GM18520 (cell line): Measurements from ENCODE around the gene NCAM1.
A peak's percentile ranks its signal among the peaks of the same experiment; 100 is the strongest.

Experiments
- ATAC-seq: cut with Tn5 transposase; IDR thresholded peaks from one replicate; pipeline ENCODE4 v1.9.1; 2021; ENCODE audit not compliant: unreplicated experiment

Gene NCAM1

DNA sequence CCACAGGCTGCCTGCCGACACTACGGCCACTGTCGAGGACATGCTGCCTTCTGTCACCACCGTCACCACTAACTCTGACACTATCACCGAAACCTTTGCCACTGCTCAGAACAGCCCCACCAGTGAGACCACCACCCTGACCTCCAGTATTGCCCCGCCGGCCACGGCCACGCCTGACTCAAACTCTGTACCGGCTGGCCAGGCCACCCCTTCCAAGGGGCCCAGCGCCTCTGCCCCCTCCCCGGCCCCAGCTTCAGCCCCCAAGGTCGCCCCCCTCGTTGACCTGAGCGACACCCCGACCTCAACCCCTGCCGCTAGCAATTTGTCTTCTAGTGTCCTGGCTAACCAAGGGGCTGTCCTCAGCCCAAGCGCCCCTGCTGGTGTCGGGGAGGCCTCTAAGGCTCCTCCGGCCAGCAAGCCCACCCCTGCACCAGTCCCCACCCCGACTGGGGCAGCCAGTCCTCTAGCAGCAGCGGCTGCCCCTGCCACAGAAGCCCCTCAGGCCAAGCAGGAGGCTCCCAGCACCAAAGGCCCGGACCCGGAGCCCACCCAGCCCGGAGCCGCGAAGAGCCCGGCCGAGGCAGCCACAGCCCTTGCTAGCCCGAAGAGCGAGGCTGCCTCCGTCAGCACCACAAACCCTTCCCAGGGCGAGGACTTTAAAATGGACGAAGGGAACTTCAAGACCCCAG lies 311.9 kb downstream of the NCAM1 start:
- ATAC-seq, result no peak

DNA sequence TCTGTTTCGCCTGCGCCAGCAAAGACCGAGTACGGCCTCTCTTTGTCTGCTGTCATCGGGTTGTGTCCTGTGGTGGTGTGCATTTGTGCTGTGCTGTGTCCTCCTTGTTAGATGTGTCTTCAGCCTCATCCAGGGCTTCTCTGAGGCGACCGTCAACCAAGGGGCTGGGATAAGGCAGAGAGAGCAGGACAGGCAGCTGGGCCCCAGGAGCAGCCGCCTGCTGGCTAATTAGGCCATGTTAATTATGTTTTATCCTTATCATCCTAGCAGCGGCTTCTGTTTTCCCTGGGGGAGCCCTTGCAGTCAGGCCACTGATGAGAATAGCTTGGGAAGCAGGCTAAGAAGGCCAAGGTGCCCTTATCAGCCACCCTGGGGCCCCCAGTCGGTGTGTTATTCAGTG lies 312.5 kb downstream of the NCAM1 start:
- no peak for ATAC-seq

DNA sequence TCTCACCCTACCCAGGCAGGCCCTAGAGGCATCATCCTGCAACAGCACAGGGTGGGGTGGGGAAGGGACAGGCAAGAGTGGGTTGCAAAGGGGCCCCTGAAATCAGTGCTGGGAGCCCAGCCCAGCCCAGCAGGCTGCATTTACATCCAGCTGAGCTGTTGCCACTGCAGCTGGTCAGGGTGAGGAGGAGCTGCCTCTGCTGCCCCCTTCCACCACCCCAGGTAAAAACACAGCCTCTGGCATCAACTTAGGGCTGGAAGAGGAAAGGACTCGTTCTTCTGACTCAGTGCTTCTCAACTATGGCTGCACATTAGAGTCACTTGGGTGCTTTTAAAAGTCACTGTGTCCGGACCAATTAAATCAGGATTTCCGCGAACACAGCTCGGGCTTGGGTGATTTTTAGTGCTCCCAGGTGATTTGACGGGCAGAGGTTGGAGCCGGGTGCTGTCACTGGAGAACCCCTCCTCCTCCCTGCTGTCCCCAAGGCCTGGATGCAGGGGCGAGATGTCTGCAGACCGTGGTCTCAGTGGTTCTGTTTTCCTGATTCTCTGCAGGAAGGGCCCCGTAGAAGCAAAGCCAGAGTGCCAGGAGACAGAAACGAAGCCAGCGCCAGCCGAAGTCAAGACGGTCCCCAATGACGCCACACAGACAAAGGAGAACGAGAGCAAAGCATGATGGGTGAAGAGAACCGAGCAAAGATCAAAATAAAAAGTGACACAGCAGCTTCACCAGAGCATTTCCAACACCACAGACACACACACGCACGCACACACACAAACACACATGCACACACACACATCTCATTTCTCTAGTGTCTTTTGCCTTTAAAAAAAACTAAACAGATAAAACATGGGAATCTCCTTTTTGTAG lies 313.7 kb downstream of the NCAM1 start:
- no peak for ATAC-seq

DNA sequence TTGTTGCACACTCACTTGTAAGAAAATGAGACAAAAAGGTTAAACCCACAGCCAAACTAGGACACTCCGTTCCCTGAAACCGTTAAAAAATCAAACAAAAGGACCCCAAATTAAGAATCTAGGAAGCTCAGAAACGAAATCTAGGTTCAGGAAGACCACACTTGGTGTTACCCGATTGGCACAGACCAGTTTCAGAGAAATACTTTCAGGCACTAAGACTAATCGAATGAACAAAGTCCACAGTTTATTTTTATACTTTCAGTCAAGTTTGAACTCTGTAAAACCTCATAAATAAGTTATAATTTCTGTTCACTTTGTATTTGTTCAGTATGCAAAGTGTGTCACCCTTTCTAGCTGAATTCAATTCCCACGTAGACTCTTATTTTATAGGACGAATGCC lies 314.4 kb downstream of the NCAM1 start:
- ATAC-seq, result no peak

- ATAC-seq, result no peak
Observed at GRCh38 chr11:113276466-113276865, 315.2 kb downstream of the NCAM1 start.

DNA sequence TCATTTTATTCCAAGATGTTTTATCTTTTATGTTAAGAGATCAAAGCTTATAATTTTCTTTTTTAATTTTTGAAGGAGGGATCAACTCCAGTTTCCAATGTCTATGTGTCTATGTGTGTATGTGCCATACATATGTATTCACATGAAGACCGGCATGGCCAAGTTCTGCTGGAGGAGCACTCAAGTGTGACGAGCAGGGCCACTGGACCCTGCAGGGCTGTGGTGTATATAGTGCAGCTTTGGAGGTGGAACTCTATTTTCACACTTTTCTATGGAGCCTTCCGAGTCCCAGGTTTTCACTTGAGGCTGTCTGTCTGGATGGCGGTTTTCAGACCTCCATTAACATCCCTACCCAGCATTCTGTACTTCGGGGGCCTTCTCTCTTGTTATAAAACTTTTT lies 316.7 kb downstream of the NCAM1 start:
- ATAC-seq, result no peak

- no peak for ATAC-seq
Observed at GRCh38 chr11:113278481-113278880, 317.3 kb downstream of the NCAM1 start.

DNA sequence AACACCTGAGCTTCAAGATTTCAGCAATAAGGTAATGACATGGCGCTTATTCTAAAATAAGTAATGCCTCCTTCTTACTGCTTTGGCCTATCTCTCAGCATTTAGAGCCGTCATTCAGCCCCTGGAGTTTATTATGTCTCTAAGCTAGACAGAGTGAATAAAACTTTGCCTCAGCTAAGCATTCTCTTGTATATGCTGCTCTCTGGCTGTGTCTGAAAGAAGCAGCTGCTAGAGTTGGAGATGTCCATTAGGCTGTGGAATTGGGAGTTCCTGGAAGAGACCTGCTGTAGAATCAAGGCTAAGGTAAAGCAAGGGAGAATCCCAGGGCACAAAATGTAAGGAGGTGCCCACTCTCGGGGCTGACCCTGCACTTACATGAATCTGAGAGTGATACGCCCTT lies 317.7 kb downstream of the NCAM1 start:
- no peak for ATAC-seq

DNA sequence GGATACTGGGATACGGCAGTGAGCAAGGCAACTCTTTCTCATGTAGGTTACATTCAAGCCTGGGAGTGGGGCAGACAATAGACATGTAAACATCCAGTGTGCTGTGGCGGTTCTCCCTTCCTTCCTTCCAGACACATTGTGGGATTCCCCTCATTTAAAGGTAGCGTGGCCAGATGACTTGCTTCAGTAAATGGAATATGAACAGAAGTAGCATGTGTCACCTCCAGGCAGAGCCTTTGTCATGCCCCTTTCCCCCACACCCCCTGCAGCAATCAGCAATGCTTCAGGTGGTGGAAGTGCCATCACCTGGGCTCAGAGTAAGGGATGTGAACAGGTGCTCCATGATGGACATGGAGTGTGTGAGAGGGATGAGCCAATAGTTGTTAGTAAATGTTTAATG lies 318.4 kb downstream of the NCAM1 start:
- ATAC-seq, result no peak

DNA sequence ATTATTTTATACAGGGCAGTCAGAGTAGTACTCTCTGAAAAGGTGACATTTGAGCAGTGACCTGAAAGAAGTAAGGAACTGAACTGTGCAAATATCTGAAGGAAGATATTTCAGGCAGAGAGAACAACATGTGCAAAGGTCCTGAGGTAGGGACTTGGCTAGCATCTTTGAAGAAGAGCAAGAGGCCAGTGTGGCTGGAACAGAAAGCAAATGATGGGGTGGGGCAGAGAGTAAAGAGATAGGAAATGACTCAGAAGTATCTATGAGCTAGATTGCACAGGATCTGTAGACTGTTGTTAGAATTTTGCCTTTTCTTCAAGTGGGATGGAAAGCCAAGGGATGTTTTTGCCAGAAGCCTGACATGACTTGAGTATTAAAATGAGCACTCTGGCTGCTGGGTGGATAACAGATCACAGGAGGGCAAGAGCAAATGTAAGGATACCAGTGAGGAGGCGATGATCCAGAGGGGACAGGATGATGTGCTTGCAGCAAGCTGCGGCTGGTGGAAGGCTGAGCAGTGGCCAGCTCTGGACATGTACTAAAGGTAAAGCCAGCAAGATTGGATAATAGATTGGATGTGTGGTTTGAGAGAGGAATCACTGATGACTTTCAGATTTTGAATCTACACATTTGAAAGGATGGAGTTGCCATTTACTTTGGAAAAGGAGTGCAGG lies 320.0 kb downstream of the NCAM1 start:
- ATAC-seq, result no peak

- no peak for ATAC-seq
Observed at GRCh38 chr11:113282898-113283437, 321.7 kb downstream of the NCAM1 start.

DNA sequence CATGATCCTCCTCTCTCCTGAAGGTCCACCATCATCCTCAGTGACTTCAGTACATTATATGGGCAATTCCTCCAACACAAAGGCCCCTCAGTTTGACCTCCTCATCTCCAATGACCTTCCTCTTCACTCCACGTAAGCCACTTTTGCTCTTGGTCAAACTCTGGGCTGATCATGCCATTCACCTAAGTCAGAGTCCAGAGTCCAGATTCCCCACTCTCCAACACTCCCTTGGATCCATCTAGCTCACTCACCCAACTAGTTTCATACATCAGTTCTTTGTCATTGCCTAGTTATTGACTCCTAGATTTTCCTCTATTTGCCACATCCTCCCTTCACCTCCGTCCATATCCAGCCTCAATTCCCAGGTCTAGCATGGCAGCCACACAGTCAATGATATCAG lies 322.7 kb downstream of the NCAM1 start:
- ATAC-seq, result no peak

DNA sequence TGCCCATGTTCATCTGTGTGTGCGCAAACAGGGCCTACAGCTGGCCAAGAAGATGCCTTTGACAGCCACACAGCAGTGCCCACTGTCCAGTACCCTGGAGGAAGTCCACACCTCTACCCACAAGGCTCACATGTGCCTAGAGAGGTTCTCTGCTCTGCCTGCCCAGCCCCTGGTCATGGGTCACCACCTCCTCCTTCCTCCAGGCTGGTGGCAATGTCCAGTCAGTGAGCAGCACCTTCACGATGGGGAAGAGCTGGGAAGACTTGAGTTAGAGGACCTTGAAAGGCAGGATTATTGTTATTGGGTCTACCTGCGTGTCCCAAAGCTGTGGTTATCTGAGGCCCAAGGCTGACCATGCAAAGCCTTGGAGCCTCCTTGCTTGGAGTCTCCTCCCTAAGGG lies 324.8 kb downstream of the NCAM1 start:
- no peak for ATAC-seq

- no peak for ATAC-seq
Observed at GRCh38 chr11:113286509-113287497, 325.6 kb downstream of the NCAM1 start.

DNA sequence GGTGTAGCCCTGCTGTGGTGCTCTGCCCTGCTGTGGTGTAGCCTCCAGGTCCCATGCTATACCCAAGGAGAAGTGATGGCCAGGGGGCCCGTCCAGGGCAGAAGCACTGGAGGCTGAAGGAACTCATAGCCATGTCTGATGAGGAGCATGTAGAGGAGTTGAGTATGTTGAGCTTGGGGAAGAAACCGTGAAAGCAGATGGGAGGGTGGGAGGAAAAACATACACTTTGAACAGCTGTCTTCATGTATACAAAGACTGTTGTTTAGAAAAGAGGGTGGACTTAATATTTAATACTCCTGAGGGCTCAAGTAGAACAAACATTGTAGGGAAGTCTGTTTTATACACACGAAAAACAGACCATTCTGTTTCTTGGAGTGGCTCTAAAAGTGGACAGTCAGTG lies 326.6 kb downstream of the NCAM1 start:
- ATAC-seq, result no peak

DNA sequence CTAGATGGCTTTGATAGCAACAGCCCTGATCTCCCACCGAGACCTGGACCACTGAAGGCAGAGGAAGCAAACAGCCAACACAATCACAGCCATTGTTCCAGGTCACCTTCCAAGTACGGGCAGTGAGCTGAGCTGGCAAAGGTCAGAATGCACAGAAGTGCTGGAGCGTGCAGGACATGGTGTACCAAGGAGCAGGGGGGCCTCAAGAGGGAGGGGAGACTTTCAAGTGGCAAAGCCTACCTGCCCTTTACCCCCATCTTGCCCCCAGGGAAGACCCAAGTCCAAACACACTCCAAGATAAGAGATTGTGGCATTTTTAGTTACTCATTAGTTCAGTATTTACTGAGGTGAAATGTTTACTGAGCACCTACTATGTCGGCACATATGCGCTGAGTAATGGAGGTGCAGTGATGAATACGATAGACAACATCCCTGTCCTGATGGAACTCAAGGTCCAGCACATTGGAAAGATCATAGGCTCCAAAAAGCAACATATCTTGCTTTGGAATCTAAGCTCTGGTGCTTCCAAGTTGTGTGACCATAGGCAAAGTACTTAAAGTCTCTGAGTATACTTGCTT lies 327.2 kb downstream of the NCAM1 start:
- ATAC-seq, result no peak

- peak; percentile 74 for ATAC-seq
Observed at GRCh38 chr11:113289431-113290187, 328.4 kb downstream of the NCAM1 start.

- ATAC-seq, result no peak
Observed at GRCh38 chr11:113293936-113294335, 332.7 kb downstream of the NCAM1 start.

DNA sequence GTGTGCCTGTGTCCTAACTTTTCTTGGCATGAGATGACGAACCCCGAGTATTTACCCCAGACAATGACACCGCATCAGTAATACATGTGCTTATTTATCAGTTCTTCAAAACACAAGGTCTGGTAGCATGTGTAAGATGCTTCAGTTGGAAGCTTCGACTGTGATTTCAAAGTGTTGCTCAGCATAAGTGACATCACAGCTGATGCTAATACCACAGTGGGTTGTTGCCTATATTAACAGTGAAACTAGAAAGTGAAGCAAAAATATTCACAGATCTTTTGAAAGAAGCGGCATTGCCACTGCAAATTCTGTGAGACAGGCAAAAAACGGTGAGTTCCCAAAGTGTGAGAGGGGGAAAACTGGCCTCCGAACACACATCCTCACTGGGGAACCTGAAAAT lies 334.8 kb downstream of the NCAM1 start:
- no peak for ATAC-seq
